T47D (cell line): ENCODE data around the gene HIVEP3.

Experiments
- DNase-seq, 2 experiments: peaks; one replicate each; pipeline versions ENCODE4 v3.0.0 to v3.0.0-alpha.2; 2011 to 2012; ENCODE audit warnings: low read depth in 1 of 2, low spot score in 1 of 2
- JUND ChIP-seq: IDR thresholded peaks from 2 replicates; pipeline ENCODE4 v1.6.1; 2012; ENCODE audit warnings: low read depth
- in situ Hi-C: cut with HindIII; loops from 2 replicates; pipeline ENCODE4 v1.10.0; 2016; ENCODE audit warnings: low sequenced_read_pairs, low pct_unique_long_range_greater_than_20kb

Gene HIVEP3

GRCh38 chr1:41734201-41734970 lies 184.3 kb downstream of the HIVEP3 start:
- in situ Hi-C loops, result no loop called here
- DNase-seq, result no peak
- no peak for TF ChIP-seq JUND

GRCh38 chr1:41733725-41734124 lies 185.0 kb downstream of the HIVEP3 start:
- TF ChIP-seq JUND, result no peak
- in situ Hi-C loops, result no loop called here
- no peak for DNase-seq

GRCh38 chr1:41733021-41733420 lies 185.7 kb downstream of the HIVEP3 start:
- no peak for TF ChIP-seq JUND
- in situ Hi-C loops, result no loop called here
- no peak for DNase-seq

- in situ Hi-C loops, result no loop called here
- no peak for DNase-seq
- no peak for TF ChIP-seq JUND
These were observed 187.1 kb downstream of the HIVEP3 start for GRCh38 chr1:41731516-41732030.

GRCh38 chr1:41730806-41731205 lies 187.9 kb downstream of the HIVEP3 start:
- in situ Hi-C loops, result no loop called here
- no peak for DNase-seq
- TF ChIP-seq JUND, result no peak

- no peak for TF ChIP-seq JUND
- no peak for DNase-seq
- in situ Hi-C loops, result no loop called here
These were observed 190.1 kb downstream of the HIVEP3 start for GRCh38 chr1:41728403-41729202.

- in situ Hi-C loops, result no loop called here
- no peak for TF ChIP-seq JUND
- DNase-seq, result no peak
These were observed 191.0 kb downstream of the HIVEP3 start for GRCh38 chr1:41727749-41728115.

GRCh38 chr1:41726899-41727748 lies 191.6 kb downstream of the HIVEP3 start:
- DNase-seq, result no peak
- in situ Hi-C loops, result no loop called here
- no peak for TF ChIP-seq JUND

- in situ Hi-C loops, result no loop called here
- no peak for TF ChIP-seq JUND
- no peak for DNase-seq
These were observed 192.4 kb downstream of the HIVEP3 start for GRCh38 chr1:41726292-41726691.

GRCh38 chr1:41724926-41725325 lies 193.8 kb downstream of the HIVEP3 start:
- TF ChIP-seq JUND, result no peak
- in situ Hi-C loops, result no loop called here
- DNase-seq, result no peak

- in situ Hi-C loops, result no loop called here
- TF ChIP-seq JUND, result no peak
- no peak for DNase-seq
These were observed 194.5 kb downstream of the HIVEP3 start for GRCh38 chr1:41724248-41724647.

- in situ Hi-C loops, result no loop called here
- no peak for TF ChIP-seq JUND
- no peak for DNase-seq
These were observed 194.9 kb downstream of the HIVEP3 start for GRCh38 chr1:41723786-41724185.
